Vagina (tissue), 2 donors: ENCODE results near the gene MKKS.

Experiments
- POLR2AphosphoS5 ChIP-seq, 2 donors: sonication (generic); formaldehyde crosslinking; IDR thresholded peaks; one replicate each; pipeline ENCODE4 v1.9.0; 2017; ENCODE audit warnings: antibody characterized with exemption in 2 of 2, mild to moderate bottlenecking in 2 of 2, low read depth in 1 of 2; ENCODE audit not compliant: insufficient read depth in 1 of 2
- TF ChIP-seq, protein P1 (sequence below), 3 experiments: fragments of 450-650 bp in 2 of 3; fragments of 200-600 bp in 1 of 3; sonication (generic) in 1 of 3; IDR thresholded peaks; one replicate each; pipeline ENCODE4 v1.5.1; 2017 to 2019; ENCODE audit warnings: antibody characterized with exemption in 3 of 3, mild to moderate bottlenecking in 2 of 3, moderate library complexity in 2 of 3

DNA sequence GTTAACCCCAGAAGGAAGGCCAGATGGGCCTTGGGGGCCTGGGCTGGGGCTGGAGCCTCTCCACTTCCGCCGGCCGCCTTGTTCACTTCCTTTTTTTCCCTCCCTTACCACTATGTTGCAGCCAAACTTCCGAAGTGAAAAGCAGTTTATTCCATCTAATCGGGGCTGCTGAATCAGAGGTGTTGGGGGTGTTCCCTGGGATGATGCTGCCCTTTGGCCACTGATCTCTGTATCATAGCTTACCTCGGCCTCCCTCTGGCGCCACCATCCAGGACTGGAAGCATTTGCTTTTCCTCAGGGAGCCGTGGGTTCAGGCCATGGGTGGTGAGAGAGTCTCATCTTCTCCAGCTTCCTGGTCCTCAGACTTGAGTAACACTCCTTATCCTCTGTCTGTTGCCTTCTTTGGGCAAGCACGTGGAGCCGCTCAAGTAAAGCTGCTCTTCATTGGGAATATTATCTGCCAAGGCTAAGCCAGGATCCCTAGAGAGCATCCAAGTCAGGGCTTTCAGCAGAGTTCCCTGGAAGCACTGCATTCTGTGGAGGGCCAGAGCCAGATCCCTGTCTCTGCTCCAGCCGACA is 40.7 kb upstream of the MKKS start:
- TF ChIP-seq, protein P1, sequence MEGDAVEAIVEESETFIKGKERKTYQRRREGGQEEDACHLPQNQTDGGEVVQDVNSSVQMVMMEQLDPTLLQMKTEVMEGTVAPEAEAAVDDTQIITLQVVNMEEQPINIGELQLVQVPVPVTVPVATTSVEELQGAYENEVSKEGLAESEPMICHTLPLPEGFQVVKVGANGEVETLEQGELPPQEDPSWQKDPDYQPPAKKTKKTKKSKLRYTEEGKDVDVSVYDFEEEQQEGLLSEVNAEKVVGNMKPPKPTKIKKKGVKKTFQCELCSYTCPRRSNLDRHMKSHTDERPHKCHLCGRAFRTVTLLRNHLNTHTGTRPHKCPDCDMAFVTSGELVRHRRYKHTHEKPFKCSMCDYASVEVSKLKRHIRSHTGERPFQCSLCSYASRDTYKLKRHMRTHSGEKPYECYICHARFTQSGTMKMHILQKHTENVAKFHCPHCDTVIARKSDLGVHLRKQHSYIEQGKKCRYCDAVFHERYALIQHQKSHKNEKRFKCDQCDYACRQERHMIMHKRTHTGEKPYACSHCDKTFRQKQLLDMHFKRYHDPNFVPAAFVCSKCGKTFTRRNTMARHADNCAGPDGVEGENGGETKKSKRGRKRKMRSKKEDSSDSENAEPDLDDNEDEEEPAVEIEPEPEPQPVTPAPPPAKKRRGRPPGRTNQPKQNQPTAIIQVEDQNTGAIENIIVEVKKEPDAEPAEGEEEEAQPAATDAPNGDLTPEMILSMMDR (IDR thresholded peaks at IDR 0.05) = no peak
- no peak for TF ChIP-seq POLR2AphosphoS5 (IDR thresholded peaks at IDR 0.05; ENCODE audit: insufficient read depth in 1 of 2, low read depth in 1 of 2)
